Naive thymus-derived CD4-positive, alpha-beta T cell (primary cell): Measurements from ENCODE around the gene SRMS. TPM values are rescaled to one million over a fixed set of nuclear protein-coding genes. Genes with fewer than 3 reads are reported as not detected.

Experiments
- ATAC-seq: fragments of 150-1000 bp; cut with Tn5 transposase; 2 replicates; pipeline ENCODE4 v1.10.0; 2021; ENCODE audit warnings: mild to moderate bottlenecking, moderate library complexity
- CTCF ChIA-PET: fragments of 350-600 bp; sonication (Branson Sonifier 250); formaldehyde crosslinking; loops from one replicate; lab custom pipeline; 2021; ENCODE audit warnings: antibody characterized with exemption; lab: Charles Lee
- POLR2A ChIA-PET: fragments of 350-600 bp; sonication (Branson Sonifier 250); formaldehyde crosslinking; loops from one replicate; lab custom pipeline; 2021; ENCODE audit warnings: antibody characterized with exemption, inconsistent platforms; lab: Charles Lee
- DNase-seq, 9 donors: peaks; one replicate each; pipeline versions ENCODE4 v3.0.0 to v3.0.0-alpha.2; 2020 to 2022; ENCODE audit warnings: mixed read lengths in 1 of 9
- H3K27ac ChIP-seq: one replicate; pipeline ENCODE4 v1.7.0; 2013; ENCODE audit warnings: mild to moderate bottlenecking, low read depth, low read length, moderate library complexity
- H3K27me3 ChIP-seq, 2 donors: one replicate each; pipeline ENCODE4 v1.7.0; 2013; ENCODE audit warnings: low read length in 2 of 2, mild to moderate bottlenecking in 2 of 2, moderate library complexity in 2 of 2; ENCODE audit not compliant: control insufficient read depth in 2 of 2, insufficient read depth in 2 of 2
- H3K36me3 ChIP-seq, 3 experiments: 1 replicate in 2 of 3; 2 replicates in 1 of 3; pipeline ENCODE4 v1.7.0; 2013; ENCODE audit warnings: low read length in 3 of 3, mild to moderate bottlenecking in 3 of 3, moderate library complexity in 1 of 3; ENCODE audit not compliant: insufficient read depth in 3 of 3, control insufficient read depth in 2 of 3
- H3K4me1 ChIP-seq, 2 donors: one replicate each; pipeline ENCODE4 v1.7.0; 2013; ENCODE audit warnings: low read length in 2 of 2, mild to moderate bottlenecking in 2 of 2, moderate library complexity in 1 of 2; ENCODE audit not compliant: control insufficient read depth in 2 of 2, insufficient read depth in 2 of 2
- H3K4me3 ChIP-seq: 2 replicates; pipeline ENCODE4 v1.7.0; 2013; ENCODE audit warnings: mild to moderate bottlenecking, low read length
- H3K9me3 ChIP-seq, 3 experiments: 1 replicate in 2 of 3; 2 replicates in 1 of 3; pipeline ENCODE4 v1.7.0; 2013; ENCODE audit warnings: low read length in 3 of 3; ENCODE audit not compliant: control insufficient read depth in 2 of 3
- H3K27ac Mint-ChIP-seq, 9 donors: one replicate each; pipeline ENCODE4 v1.8.0; 2020 to 2022; ENCODE audit warnings: mixed read lengths in 9 of 9, mild to moderate bottlenecking in 8 of 9, moderate library complexity in 5 of 9, inconsistent platforms in 2 of 9
- H3K27me3 Mint-ChIP-seq, 5 donors: one replicate each; pipeline ENCODE4 v1.8.0; 2021 to 2022; ENCODE audit warnings: mixed read lengths in 5 of 5, mild to moderate bottlenecking in 1 of 5
- H3K36me3 Mint-ChIP-seq, 5 donors: one replicate each; pipeline ENCODE4 v1.8.0; 2020 to 2022; ENCODE audit warnings: mixed read lengths in 5 of 5, mild to moderate bottlenecking in 3 of 5, inconsistent platforms in 1 of 5
- H3K4me1 Mint-ChIP-seq, 7 donors: one replicate each; pipeline ENCODE4 v1.8.0; 2020 to 2022; ENCODE audit warnings: mixed read lengths in 7 of 7, mild to moderate bottlenecking in 3 of 7, inconsistent platforms in 1 of 7
- H3K4me3 Mint-ChIP-seq, 10 donors: one replicate each; pipeline ENCODE4 v1.8.0; 2020 to 2022; ENCODE audit warnings: mild to moderate bottlenecking in 10 of 10, mixed read lengths in 10 of 10, moderate library complexity in 6 of 10, inconsistent platforms in 2 of 10
- H3K9me3 Mint-ChIP-seq, 11 donors: one replicate each; pipeline ENCODE4 v1.8.0; 2020 to 2022; ENCODE audit warnings: mixed read lengths in 11 of 11, mild to moderate bottlenecking in 4 of 11, inconsistent platforms in 1 of 11, moderate library complexity in 1 of 11
- intact Hi-C, 2 donors: fragments of 100-400 bp; cut with micrococcal nuclease; formaldehyde crosslinking; loops; one replicate each; pipeline ENCODE4 v1.15.1; 2023
- polyA plus RNA-seq, 2 donors: library from polyadenylated mRNA; unstranded; fragments of 300-500 nt; fragmentation: Illumina TruSeq; gene quantifications; one replicate each; pipeline ENCODE4 v1.2.3, GENCODE V29; 2021
- total RNA-seq, 6 experiments: library from RNA in 5 of 6; stranded (reverse) in 5 of 6; gene quantifications; 1 replicate in 5 of 6; 2 replicates in 1 of 6; pipeline ENCODE4 v1.2.3 and lab custom pipeline; 2021 to 2026

SRMS gene
- total and polyA plus RNA-seq, 7 experiments from 2014 or later, result 0.24 TPM; not detected in 6

DNA sequence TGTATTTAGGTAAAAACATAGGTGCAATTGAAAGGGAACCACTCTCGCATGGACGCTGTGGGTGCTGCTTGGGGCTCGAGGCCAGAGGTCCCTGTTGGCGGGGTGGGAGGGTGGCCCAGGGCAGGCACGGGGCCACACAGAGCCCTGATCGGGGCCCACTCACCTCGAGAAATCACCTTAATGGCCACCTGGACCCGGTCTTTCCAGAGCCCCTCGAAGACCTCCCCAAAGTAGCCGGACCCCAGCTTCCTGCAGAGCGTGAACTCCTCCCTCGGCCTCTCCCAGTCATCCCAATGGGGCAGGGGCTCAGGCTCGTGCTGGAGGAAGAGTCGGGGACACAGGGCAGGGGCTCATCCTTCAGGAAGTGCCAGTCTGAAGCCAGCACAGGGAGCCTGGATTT lies 14.2 kb downstream of the SRMS start:
- ATAC-seq, result no peak
- Mint-ChIP-seq H3K27ac (no peak overlapping the region), H3K9me3 (peaks cover 0 to 2% (median 0%) of the 10 kb centered on the region in 11 donors), H3K36me3 (no peaks in the 10 kb centered on the region), H3K4me1 (peaks cover 6 to 13% (median 7%) of the 10 kb centered on the region in 7 donors), H3K27me3 (no peaks in the 10 kb centered on the region), H3K4me3 (no peak overlapping the region)
- Histone ChIP-seq H3K27ac (no peak overlapping the region), H3K4me3 (no peak overlapping the region), H3K9me3 (no peaks in the 10 kb centered on the region), H3K27me3 (no peaks in the 10 kb centered on the region), H3K36me3 (no peaks in the 10 kb centered on the region), H3K4me1 (peaks cover 9 to 11% of the 10 kb centered on the region in 2 donors)
- DNase-seq, result no peak
- intact Hi-C loops, result loop anchor here in 1 of 2 donors (10.0 kb wide), 1 partner anchor 531 kb away; the partner anchor contains the start of gene TCEA2
- CTCF ChIA-PET, result no interaction called here
- POLR2A ChIA-PET, result no interaction called here

DNA sequence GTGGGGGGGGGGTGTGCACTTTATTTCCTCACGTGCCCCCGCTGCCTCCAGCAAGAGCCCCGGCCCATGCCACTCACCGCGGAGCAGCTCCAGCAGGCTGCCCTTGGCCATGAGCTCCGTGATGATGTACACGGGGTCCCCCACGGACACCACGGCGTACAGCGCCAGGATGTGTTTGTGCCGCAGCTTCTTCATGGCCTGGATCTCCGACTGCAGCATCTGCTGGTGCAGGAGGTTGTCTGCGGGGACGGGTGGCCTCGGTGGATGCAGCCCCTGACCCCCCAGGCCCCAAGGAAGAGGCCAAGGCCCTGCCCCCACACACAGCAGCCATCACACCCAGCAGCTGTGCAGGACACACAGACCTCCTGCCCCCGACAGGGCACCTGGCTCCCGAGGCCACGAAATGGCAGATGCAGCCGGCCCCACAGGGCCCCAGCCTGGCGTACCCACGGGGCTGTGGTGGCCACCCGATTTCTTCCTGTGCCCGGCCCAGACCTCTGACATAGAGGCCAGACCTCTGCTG lies 15.0 kb downstream of the SRMS start:
- H3K4me3 Mint-ChIP-seq, result no peak overlapping the region
- no peaks in the 10 kb centered on the region for H3K27me3 ChIP-seq
- POLR2A ChIA-PET, result interaction anchor here (0.6 kb wide), 1 partner anchor 93 kb away, joined by 3 read pairs; no protein-coding TSS in a partner anchor
- peaks cover 7 to 8% of the 10 kb centered on the region in 2 donors for H3K4me1 ChIP-seq
- intact Hi-C loops, result loop anchor here in 1 of 2 donors (10.0 kb wide), 1 partner anchor 532 kb away; the partner anchor contains the start of gene TCEA2
- CTCF ChIA-PET, result no interaction called here
- ATAC-seq (no peak), DNase-seq (no peak)
- no peak overlapping the region for H3K27ac ChIP-seq
- no peaks in the 10 kb centered on the region for H3K27me3 Mint-ChIP-seq
- H3K27ac Mint-ChIP-seq, result peak overlapping the region in 2 of 9 donors; percentile 51 to 75
- H3K36me3 Mint-ChIP-seq, result no peaks in the 10 kb centered on the region
- H3K36me3 ChIP-seq, result no peaks in the 10 kb centered on the region
- peaks cover 0 to 2% (median 0%) of the 10 kb centered on the region in 11 donors for H3K9me3 Mint-ChIP-seq
- H3K4me3 ChIP-seq, result no peak overlapping the region
- H3K4me1 Mint-ChIP-seq, result peaks cover under 1 to 8% (median 6%) of the 10 kb centered on the region in 7 donors
- no peaks in the 10 kb centered on the region for H3K9me3 ChIP-seq

DNA sequence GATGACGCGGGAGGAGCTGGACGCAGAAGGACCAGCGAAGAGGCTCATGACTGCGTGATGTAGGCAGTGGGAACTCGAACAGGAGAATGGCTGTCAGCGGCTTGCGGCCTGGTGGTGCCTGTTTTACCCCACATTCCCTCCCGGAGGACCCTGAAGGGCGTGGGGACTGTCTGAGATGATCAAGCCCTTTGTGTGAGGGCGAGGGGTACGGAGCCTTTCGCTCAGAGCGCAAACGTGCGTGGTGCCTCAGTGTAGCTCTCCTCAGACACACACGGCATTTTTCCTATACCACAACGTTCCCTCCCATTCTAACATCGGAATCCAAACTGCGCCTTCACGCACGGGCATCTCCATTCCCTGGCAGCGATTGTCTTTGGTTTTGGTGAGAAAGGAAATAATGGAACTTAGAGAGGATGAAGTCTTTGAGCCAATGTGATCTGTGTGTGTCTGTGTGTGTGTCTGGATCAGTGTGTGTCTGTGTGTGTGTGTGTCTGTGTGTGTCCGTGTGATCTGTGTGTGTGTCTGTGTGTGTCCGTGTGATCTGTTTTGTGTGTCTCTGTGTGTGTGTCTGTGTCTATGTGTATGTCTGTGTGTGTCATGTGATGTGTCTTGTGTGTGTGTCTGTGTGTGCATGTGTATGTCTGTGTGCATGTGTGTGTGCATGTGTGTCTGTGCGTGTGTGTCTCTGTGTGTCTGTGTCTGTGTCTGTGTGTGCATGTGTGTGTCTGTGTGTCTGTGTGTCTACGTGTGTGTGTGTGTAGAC lies 15.7 kb downstream of the SRMS start:
- Histone ChIP-seq H3K4me1 (peaks cover 1% of the 10 kb centered on the region in 2 donors), H3K36me3 (no peaks in the 10 kb centered on the region), H3K27me3 (no peaks in the 10 kb centered on the region), H3K27ac (no peak overlapping the region), H3K9me3 (no peaks in the 10 kb centered on the region), H3K4me3 (no peak overlapping the region)
- Mint-ChIP-seq H3K4me1 (peaks cover 0 to 8% (median 6%) of the 10 kb centered on the region in 7 donors), H3K4me3 (peak overlapping the region in 1 of 10 donors; percentile 14), H3K9me3 (peaks cover 0 to 2% (median 0%) of the 10 kb centered on the region in 11 donors), H3K36me3 (peaks cover 0 to 2% (median 0%) of the 10 kb centered on the region in 5 donors), H3K27me3 (no peaks in the 10 kb centered on the region), H3K27ac (peak overlapping the region in 3 of 9 donors; percentile 16 to 75 (median 51))
- no peak for ATAC-seq
- ChIA-PET POLR2A (interaction anchor here (3.9 kb wide), 1 partner anchor 12 kb away, joined by 32 read pairs; the partner anchor contains the start of gene PPDPF), CTCF (interaction anchor here (0.8 kb wide), 1 partner anchor 13 kb away, joined by 3 read pairs; no protein-coding TSS in a partner anchor)
- DNase-seq, result no peak
- intact Hi-C loops, result loop anchor here in 1 of 2 donors (10.0 kb wide), 1 partner anchor 533 kb away; the partner anchor contains the start of gene TCEA2

DNA sequence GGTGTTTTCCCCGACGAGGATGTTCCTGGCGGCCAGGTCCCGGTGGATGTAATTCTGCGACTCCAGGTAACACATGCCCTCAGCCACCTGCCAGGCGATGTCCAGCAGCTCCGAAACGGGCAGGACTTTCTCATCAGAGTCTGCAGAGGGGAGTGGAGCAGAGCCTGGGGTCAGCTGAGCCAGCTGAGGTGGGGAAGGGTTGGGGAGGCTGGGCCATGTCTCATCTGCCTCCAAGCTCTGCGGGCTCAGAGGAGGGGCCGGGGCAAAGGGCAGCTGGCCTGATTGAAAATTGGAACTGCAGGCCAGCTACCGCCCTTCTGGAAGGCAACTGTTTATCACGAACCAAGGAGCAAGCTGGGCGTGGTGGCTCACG lies 16.8 kb downstream of the SRMS start:
- ChIA-PET CTCF (no interaction called here), POLR2A (interaction anchor here (3.9 kb wide), 1 partner anchor 11 kb away, joined by 32 read pairs; the partner anchor contains the start of gene PPDPF)
- Histone ChIP-seq H3K27ac (no peak overlapping the region), H3K36me3 (no peaks in the 10 kb centered on the region), H3K9me3 (no peaks in the 10 kb centered on the region), H3K27me3 (no peaks in the 10 kb centered on the region), H3K4me3 (no peak overlapping the region), H3K4me1 (no peaks in the 10 kb centered on the region)
- no peak for DNase-seq
- Mint-ChIP-seq H3K27me3 (no peaks in the 10 kb centered on the region), H3K4me3 (no peak overlapping the region), H3K4me1 (peaks cover 0 to 6% (median 4%) of the 10 kb centered on the region in 7 donors), H3K36me3 (peaks cover 0 to 2% (median 0%) of the 10 kb centered on the region in 5 donors), H3K9me3 (peaks cover 0 to 2% (median 0%) of the 10 kb centered on the region in 11 donors), H3K27ac (no peak overlapping the region)
- ATAC-seq, result no peak
- intact Hi-C loops, result loop anchor here in 1 of 2 donors (10.0 kb wide), 1 partner anchor 534 kb away; the partner anchor contains the start of gene TCEA2

DNA sequence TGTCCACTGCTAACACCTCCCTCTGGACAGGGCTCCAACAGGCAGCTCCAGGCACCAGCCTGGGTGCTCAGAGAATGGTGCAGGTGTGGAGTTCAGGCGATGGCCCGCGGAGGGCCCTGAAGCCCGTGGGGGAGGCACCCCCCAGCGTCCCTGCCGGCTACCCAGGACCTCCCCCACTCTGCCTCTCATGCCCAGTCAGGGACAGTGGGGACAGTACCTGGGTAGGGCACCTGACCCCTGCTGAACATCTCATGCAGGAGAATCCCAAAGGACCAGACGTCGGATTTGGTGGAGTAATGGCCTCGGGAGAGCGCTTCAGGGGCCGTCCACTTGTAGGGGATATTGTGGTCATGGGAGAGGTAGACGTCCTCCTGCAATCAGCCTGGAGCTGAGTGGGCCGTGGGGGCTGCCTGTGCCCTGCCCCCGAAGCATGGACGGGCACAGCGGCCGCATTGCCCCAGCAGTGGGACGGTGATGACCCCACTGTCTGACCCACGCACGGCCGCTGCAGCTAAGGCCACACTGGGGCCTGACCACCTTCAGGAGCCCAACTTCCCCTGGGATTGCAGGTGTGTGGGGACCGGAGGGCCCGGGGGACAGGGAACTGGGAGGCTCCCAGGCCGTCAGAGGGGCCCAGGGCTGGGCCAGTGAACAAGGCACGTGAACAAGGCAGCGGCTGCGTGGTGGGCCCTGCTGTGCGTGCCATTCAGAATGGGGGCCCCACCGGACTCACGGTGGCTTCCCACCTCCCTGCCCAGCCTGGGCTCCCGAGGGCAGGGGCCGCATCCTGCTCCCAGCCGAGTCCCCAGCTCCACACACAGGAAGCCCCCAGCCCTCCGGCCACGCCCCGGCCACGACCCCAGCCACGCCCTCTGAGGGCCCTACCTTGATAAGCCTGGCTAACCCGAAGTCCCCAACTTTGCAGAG lies 17.4 kb downstream of the SRMS start:
- Histone ChIP-seq H3K27me3 (no peaks in the 10 kb centered on the region), H3K9me3 (no peaks in the 10 kb centered on the region), H3K4me3 (no peak overlapping the region), H3K27ac (no peak overlapping the region), H3K4me1 (no peaks in the 10 kb centered on the region), H3K36me3 (no peaks in the 10 kb centered on the region)
- H3K4me1 Mint-ChIP-seq, result peaks cover 0 to 6% (median 4%) of the 10 kb centered on the region in 7 donors
- DNase-seq, result no peak
- H3K36me3 Mint-ChIP-seq, result peaks cover 0 to 2% (median 0%) of the 10 kb centered on the region in 5 donors
- peaks cover 0 to 2% (median 0%) of the 10 kb centered on the region in 11 donors for H3K9me3 Mint-ChIP-seq
- H3K27ac Mint-ChIP-seq, result no peak overlapping the region
- no peak for ATAC-seq
- no peaks in the 10 kb centered on the region for H3K27me3 Mint-ChIP-seq
- intact Hi-C loops, result loop anchor here in 1 of 2 donors (10.0 kb wide), 1 partner anchor 535 kb away; the partner anchor contains the start of gene TCEA2
- H3K4me3 Mint-ChIP-seq, result no peak overlapping the region
- ChIA-PET CTCF (no interaction called here), POLR2A (interaction anchor here (1.0 to 3.9 kb wide), 2 partner anchors 10 to 38 kb away, joined by 3 to 32 read pairs; partner anchors contain the start of gene PPDPF)
